GM18951 (cell line): ENCODE measurements around the gene SNX18.

Experiments used
- POLR2A ChIP-seq: IDR thresholded peaks from 4 replicates; pipeline ENCODE4 v1.6.1; 2011; ENCODE audit warnings: mild to moderate bottlenecking; ENCODE audit not compliant: insufficient read length, insufficient read depth; ENCODE audit errors: extremely low read depth
- in situ Hi-C: fragments of 300-500 bp; cut with MboI; formaldehyde crosslinking; loops from one replicate; pipeline ENCODE4 v1.12.0; 2022; ENCODE audit warnings: low sequenced_read_pairs, mixed read lengths, inconsistent platforms; ENCODE audit not compliant: unreplicated experiment

Gene SNX18

GRCh38 chr5:54538156-54538555 is 20.6 kb downstream of the SNX18 start:
- in situ Hi-C loops: no loop called here
- no peak for TF ChIP-seq POLR2A

GRCh38 chr5:54539001-54539400 is 21.4 kb downstream of the SNX18 start:
- no peak for TF ChIP-seq POLR2A
- in situ Hi-C loops: no loop called here

- no peak for TF ChIP-seq POLR2A
- in situ Hi-C loops: no loop called here
Observed at GRCh38 chr5:54540286-54540685, 22.7 kb downstream of the SNX18 start.

- TF ChIP-seq POLR2A: no peak
- in situ Hi-C loops: no loop called here
Observed at GRCh38 chr5:54541823-54542783, 24.5 kb downstream of the SNX18 start.

- TF ChIP-seq POLR2A: no peak
- in situ Hi-C loops: no loop called here
Observed at GRCh38 chr5:54544044-54544443, 26.5 kb downstream of the SNX18 start.

- in situ Hi-C loops: no loop called here
- no peak for TF ChIP-seq POLR2A
Observed at GRCh38 chr5:54545796-54546195, 28.2 kb downstream of the SNX18 start.

- TF ChIP-seq POLR2A: no peak
- in situ Hi-C loops: no loop called here
Observed at GRCh38 chr5:54547711-54548250, 30.2 kb downstream of the SNX18 start.

GRCh38 chr5:54548565-54548964 is 31.0 kb downstream of the SNX18 start:
- in situ Hi-C loops: no loop called here
- no peak for TF ChIP-seq POLR2A

GRCh38 chr5:54551292-54551691 is 33.7 kb downstream of the SNX18 start:
- no peak for TF ChIP-seq POLR2A
- in situ Hi-C loops: no loop called here

GRCh38 chr5:54551926-54552325 is 34.4 kb downstream of the SNX18 start:
- no peak for TF ChIP-seq POLR2A
- in situ Hi-C loops: no loop called here

- in situ Hi-C loops: no loop called here
- no peak for TF ChIP-seq POLR2A
Observed at GRCh38 chr5:54552446-54552845, 34.9 kb downstream of the SNX18 start.

- TF ChIP-seq POLR2A: no peak
- in situ Hi-C loops: no loop called here
Observed at GRCh38 chr5:54553659-54554207, 36.2 kb downstream of the SNX18 start.

GRCh38 chr5:54556141-54556540 is 38.6 kb downstream of the SNX18 start:
- in situ Hi-C loops: no loop called here
- no peak for TF ChIP-seq POLR2A

- TF ChIP-seq POLR2A: no peak
Observed at GRCh38 chr5:54558362-54558761, 40.8 kb downstream of the SNX18 start.

More at GRCh38 chr5:54558362-54558761, 40.8 kb downstream of the SNX18 start:
- in situ Hi-C loops: no loop called here
